ENCODE measurements around the gene DMRT1. TPM values are rescaled to one million over a fixed set of nuclear protein-coding genes. Genes with fewer than 3 reads are reported as not detected.

The DMRT1 gene
- total RNA-seq, 1 donor from 2014 or later = not detected

DNA sequence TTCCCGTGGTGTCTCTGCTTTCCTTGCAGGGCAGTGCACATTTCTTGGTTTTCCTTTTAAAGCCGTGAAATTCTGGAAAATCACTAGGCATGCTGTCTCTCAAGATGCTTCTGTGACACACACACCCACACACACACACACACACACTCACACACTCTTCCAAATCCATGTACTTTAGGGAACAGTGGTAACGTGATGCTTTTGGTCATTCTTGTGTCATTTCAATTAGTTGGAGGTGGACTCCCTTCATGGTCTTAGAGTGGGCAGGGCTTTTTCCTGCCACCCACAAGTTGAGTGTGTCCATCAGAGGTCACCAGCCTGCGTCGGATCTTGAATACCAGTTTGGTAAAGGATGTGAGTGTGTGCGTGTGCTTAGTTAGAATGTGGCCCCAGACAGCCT lies 64.4 kb downstream of the DMRT1 start:
- H3K27me3 ChIP-seq (ENCODE audit: insufficient read depth, low read length) = no peaks in the 10 kb centered on the region
- TF ChIP-seq, protein P1, sequence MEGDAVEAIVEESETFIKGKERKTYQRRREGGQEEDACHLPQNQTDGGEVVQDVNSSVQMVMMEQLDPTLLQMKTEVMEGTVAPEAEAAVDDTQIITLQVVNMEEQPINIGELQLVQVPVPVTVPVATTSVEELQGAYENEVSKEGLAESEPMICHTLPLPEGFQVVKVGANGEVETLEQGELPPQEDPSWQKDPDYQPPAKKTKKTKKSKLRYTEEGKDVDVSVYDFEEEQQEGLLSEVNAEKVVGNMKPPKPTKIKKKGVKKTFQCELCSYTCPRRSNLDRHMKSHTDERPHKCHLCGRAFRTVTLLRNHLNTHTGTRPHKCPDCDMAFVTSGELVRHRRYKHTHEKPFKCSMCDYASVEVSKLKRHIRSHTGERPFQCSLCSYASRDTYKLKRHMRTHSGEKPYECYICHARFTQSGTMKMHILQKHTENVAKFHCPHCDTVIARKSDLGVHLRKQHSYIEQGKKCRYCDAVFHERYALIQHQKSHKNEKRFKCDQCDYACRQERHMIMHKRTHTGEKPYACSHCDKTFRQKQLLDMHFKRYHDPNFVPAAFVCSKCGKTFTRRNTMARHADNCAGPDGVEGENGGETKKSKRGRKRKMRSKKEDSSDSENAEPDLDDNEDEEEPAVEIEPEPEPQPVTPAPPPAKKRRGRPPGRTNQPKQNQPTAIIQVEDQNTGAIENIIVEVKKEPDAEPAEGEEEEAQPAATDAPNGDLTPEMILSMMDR (IDR thresholded peaks at IDR 0.05; ENCODE audit: insufficient read depth, low read depth, low read length) = no peak
- TF ChIP-seq EZH2 (IDR thresholded peaks at IDR 0.05; ENCODE audit: insufficient read depth, low read length) = no peak

DNA sequence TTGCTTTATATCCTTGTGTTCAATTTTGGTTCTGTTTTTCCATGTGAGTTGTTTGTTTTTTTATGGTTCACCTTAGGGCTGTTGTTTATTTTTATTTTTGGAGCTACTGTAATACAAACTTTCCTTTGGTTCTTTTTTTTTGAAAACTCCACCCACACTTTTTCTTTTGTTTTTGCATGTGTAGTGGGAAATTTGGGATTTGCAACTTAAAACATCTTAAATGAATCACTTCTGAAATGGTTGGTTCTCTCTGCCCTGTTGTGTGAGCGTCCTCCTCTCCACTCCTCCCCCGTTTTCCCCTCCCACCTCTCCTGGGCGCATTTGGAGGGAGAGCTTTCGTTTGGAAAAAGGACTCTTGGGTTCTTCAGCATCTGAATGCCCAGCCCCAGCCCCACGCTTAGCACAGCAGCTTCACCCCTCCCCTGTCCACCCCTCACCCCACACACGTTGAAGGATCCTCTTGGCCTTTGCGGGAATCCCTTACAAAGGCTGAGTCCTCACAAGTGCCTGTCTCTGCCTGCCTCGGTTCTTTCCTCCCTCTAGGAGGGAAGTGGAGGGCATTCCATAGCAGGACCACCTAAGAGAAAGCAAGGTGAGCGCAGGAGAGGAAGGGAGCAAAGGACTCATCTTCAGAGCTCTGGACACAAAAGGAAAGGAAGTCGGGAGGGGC lies 67.2 kb downstream of the DMRT1 start:
- H3K9me3 Mint-ChIP-seq (ENCODE audit: unreplicated experiment) = no peaks in the 10 kb centered on the region
- H3K9ac ChIP-seq (ENCODE audit: low read length) = no peak overlapping the region

More for the DNA sequence above, 64.4 kb downstream of the DMRT1 start:
- Mint-ChIP-seq H3K27me3 (ENCODE audit: low read depth, unreplicated experiment) (peaks cover 49% of the 10 kb centered on the region), H3K4me1 (ENCODE audit: low read depth, unreplicated experiment) (peaks cover 2% of the 10 kb centered on the region), H3K9me3 (ENCODE audit: unreplicated experiment) (no peaks in the 10 kb centered on the region), H3K4me3 (ENCODE audit: unreplicated experiment) (no peak overlapping the region), H3K27ac (ENCODE audit: unreplicated experiment) (no peak overlapping the region), H3K36me3 (ENCODE audit: low read depth, unreplicated experiment) (no peaks in the 10 kb centered on the region)
- H3K79me2 ChIP-seq (ENCODE audit: insufficient read depth, low read length) = no peaks in the 10 kb centered on the region
- no peak overlapping the region for H3K9ac ChIP-seq (ENCODE audit: low read length)
- no peaks in the 10 kb centered on the region for H4K20me1 ChIP-seq (ENCODE audit: insufficient read depth, low read length)
- no peak for FAIRE-seq
- no peaks in the 10 kb centered on the region for H3K4me1 ChIP-seq (ENCODE audit: insufficient read depth, low read length)
- H3K9me3 ChIP-seq (ENCODE audit: insufficient read depth, low read depth, low read length) = no peaks in the 10 kb centered on the region
- DNase-seq (ENCODE audit: low read depth) = no peak
- no peaks in the 10 kb centered on the region for H3K36me3 ChIP-seq (ENCODE audit: insufficient read depth, low read length)
- no peak overlapping the region for H2AFZ ChIP-seq (ENCODE audit: low read depth, low read length)
- no peak overlapping the region for H3K27ac ChIP-seq (ENCODE audit: low read depth, low read length)
- no peak overlapping the region for H3K4me2 ChIP-seq (ENCODE audit: low read length)
- no peak overlapping the region for H3K4me3 ChIP-seq (ENCODE audit: insufficient read depth, low read depth, low read length)

More for the DNA sequence above, 67.2 kb downstream of the DMRT1 start:
- H4K20me1 ChIP-seq (ENCODE audit: insufficient read depth, low read length) = no peaks in the 10 kb centered on the region
- no peaks in the 10 kb centered on the region for H3K27me3 ChIP-seq (ENCODE audit: insufficient read depth, low read length)
- H3K9me3 ChIP-seq (ENCODE audit: insufficient read depth, low read depth, low read length) = no peaks in the 10 kb centered on the region
- H3K4me3 ChIP-seq (ENCODE audit: insufficient read depth, low read depth, low read length) = no peak overlapping the region
- FAIRE-seq (no peak), DNase-seq (ENCODE audit: low read depth) (no peak)
- H3K27ac ChIP-seq (ENCODE audit: low read depth, low read length) = no peak overlapping the region
- H3K4me3 Mint-ChIP-seq (ENCODE audit: unreplicated experiment) = no peak overlapping the region
- no peaks in the 10 kb centered on the region for H3K4me1 ChIP-seq (ENCODE audit: insufficient read depth, low read length)
- TF ChIP-seq EZH2 (IDR thresholded peaks at IDR 0.05; ENCODE audit: insufficient read depth, low read length) = no peak
- TF ChIP-seq, protein P1 (IDR thresholded peaks at IDR 0.05; ENCODE audit: insufficient read depth, low read depth, low read length) = no peak
- no peak overlapping the region for H3K4me2 ChIP-seq (ENCODE audit: low read length)
- H3K79me2 ChIP-seq (ENCODE audit: insufficient read depth, low read length) = no peaks in the 10 kb centered on the region
- H3K36me3 ChIP-seq (ENCODE audit: insufficient read depth, low read length) = no peaks in the 10 kb centered on the region
- H3K4me1 Mint-ChIP-seq (ENCODE audit: low read depth, unreplicated experiment) = peaks cover 2% of the 10 kb centered on the region
- peaks cover 43% of the 10 kb centered on the region for H3K27me3 Mint-ChIP-seq (ENCODE audit: low read depth, unreplicated experiment)
- H2AFZ ChIP-seq (ENCODE audit: low read depth, low read length) = no peak overlapping the region
- H3K36me3 Mint-ChIP-seq (ENCODE audit: low read depth, unreplicated experiment) = no peaks in the 10 kb centered on the region
- no peak overlapping the region for H3K27ac Mint-ChIP-seq (ENCODE audit: unreplicated experiment)
